ENCODE data around the gene RIMS1. TPM values are rescaled to one million over a fixed set of nuclear protein-coding genes. Genes with fewer than 3 reads are reported as not detected.

The RIMS1 gene
- total RNA-seq, 1 donor from 2014 or later, result not detected

DNA sequence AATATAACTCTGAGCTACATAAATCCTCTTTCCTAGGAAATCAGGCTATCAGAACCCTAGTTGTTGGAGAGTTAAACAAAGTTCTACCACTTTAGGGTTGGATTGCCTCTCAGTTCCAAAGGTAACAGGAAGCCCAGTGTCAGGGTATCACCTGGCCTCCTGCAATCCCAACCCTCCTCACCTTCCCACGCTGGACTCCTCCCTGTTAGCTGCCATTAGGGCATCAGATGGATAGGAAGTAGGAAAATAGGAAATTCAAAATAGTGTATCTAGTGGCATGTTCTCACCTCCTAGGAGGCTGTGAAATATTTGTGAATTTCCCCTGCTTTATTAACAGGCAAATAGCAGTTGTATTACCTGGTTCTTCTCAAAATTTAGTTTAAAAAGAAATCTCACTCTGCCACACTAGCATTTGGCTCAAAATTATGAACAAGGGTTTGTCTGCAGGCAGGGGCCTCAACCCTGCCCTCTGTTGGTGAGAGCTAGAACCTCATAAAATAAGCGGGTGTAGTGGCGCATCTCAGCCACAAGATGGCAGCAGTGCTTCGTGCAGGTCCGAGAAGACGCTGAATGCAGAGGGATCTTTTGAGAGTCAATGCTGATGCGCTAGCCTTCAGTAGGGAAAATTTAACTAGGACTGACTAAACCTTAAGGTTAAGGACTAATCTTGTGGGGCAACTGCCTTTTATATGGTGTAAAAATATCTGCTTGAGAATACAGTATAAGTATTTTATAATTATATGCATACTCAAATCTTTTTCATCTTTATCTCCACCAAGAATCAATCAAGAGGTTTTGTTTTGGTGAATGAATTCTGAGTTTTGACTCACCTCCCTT is 525.7 kb downstream of the RIMS1 start:
- DNase-seq (ENCODE audit: low spot score) (peak; percentile 79), ATAC-seq (peak; percentile 99)

GRCh38 chr6:72412709-72413044 is 526.3 kb downstream of the RIMS1 start:
- DNase-seq (ENCODE audit: low spot score) (no peak), ATAC-seq (no peak)

DNA sequence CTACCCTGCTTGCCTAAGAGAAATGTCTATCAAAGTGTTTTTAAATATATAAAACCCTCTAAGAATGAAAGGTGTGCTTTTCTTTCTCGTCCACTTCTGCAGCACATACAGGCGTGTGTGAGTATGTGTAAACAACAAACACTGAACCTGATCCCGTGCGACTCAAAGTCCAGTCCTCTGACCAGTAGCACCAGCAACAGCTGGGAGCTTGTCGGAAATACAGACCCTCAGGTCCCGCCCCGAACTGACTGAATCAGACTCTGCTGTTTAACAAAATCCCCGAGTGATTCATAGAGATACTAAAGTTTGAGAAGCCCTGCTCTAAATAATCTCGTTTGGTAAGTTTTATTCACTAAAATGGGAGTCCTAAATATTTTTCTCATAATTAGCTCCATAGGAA is 527.5 kb downstream of the RIMS1 start:
- DNase-seq (ENCODE audit: low spot score) (peak; percentile 56), ATAC-seq (peak; percentile 86)

- DNase-seq (ENCODE audit: low spot score) (no peak), ATAC-seq (no peak)
Observed at GRCh38 chr6:72414657-72415056, 528.3 kb downstream of the RIMS1 start.

- no peak for ATAC-seq
- DNase-seq (ENCODE audit: low spot score), result no peak
Observed at GRCh38 chr6:72416744-72417465, 530.6 kb downstream of the RIMS1 start.

DNA sequence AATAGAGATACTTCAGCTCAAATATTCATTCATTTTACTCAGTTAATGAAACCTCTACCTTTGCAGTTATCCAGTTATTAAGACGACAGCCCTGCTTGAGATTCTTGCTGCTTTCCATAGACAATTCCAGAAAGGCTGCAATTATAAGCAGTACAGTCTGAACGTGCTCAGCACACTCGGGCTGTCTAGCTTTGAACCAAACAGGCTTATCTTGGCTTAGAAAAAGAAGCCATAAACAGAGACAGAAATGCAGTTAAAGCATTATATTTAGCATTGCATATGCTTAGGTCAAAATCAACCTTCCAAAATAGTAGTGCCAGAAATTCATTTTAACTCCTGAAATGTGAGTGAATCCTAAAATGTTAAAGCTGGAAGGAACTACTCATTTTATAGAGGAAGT is 531.4 kb downstream of the RIMS1 start:
- DNase-seq (ENCODE audit: low spot score), result no peak
- ATAC-seq, result no peak

DNA sequence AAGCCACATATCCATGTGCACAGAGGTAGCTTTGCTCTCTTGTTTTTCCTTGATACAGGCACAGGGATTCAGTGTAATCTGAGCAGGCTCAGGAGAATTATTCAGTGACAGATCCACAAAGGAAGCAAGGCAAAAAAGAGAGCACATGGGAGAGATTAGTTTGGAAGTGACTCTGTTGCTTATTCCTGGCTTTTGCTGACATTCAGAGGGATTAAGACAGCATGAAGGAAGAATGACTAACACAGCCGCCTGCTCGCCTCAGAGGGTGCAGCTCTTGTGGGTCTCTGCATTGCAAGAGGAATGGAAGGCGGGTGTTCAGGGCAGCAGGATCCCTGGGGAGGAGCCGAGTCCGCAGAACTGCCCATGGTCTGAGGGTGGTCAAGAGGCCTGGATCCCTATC is 532.1 kb downstream of the RIMS1 start:
- no peak for DNase-seq (ENCODE audit: low spot score)
- ATAC-seq, result no peak

GRCh38 chr6:72419966-72420365 is 533.6 kb downstream of the RIMS1 start:
- ATAC-seq, result no peak
- no peak for DNase-seq (ENCODE audit: low spot score)

DNA sequence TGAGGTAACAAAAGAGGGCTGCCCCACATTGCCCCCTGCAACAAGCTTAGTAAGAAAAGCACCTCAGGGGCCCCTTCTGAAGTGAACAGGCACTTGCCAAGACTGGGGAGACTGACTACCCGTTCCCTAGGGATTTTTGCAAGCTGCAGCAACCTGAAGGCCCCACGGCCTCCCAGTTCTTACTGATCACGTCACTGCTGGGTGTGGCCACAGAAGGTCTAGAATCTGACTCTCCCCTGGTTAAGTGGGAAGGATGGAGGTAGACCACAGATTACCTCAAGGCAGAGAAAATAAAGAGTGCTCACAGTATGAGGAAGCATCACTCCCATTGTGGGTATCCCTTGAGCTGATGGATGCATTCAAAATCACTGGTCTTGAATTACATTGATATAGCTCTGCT is 534.1 kb downstream of the RIMS1 start:
- ATAC-seq (no peak), DNase-seq (ENCODE audit: low spot score) (no peak)

- ATAC-seq, result no peak
- DNase-seq (ENCODE audit: low spot score), result no peak
Observed at GRCh38 chr6:72421387-72421786, 535.0 kb downstream of the RIMS1 start.

DNA sequence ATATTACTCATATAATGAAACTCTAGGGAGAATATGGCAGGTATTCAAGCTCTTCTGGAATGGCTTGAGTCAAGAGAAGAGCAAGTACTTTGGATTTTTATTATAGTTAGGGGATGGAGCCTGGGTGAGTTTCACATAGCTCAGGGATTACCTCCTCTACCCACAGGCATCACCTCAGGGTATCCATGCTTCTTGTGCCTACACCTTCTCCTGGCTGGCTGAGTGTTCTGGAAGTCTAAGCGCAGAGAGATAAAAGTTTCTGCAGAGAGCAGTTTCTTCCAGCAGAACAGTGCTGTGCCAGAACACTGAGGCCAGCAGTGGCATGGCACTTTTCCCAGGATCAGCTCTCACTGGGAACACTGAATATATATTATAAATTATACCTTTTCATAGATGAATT is 535.8 kb downstream of the RIMS1 start:
- ATAC-seq (no peak), DNase-seq (ENCODE audit: low spot score) (no peak)

- no peak for DNase-seq (ENCODE audit: low spot score)
Observed at GRCh38 chr6:72424476-72424875, 538.1 kb downstream of the RIMS1 start.

GRCh38 chr6:72425003-72425681 is 538.8 kb downstream of the RIMS1 start:
- no peak for DNase-seq (ENCODE audit: low spot score)
- ATAC-seq, result no peak

More at GRCh38 chr6:72424476-72424875, 538.1 kb downstream of the RIMS1 start:
- no peak for ATAC-seq

- DNase-seq (ENCODE audit: low spot score), result no peak
- no peak for ATAC-seq
Observed at GRCh38 chr6:72440611-72441010, 554.3 kb downstream of the RIMS1 start.

GRCh38 chr6:72446430-72446829 is 560.1 kb downstream of the RIMS1 start:
- DNase-seq (ENCODE audit: low spot score), result no peak
- ATAC-seq, result no peak
